SK-N-SH treated with all-trans-retinoic acid at 6 μM for 48 hours (cell line): Measurements from ENCODE around the gene CAAP1.

Source experiments
- ATAC-seq: fragments of 200-7000 bp; cut with Tn5 transposase; 3 replicates; pipeline ENCODE4 v1.9.1; 2020; ENCODE audit warnings: mild to moderate bottlenecking, moderate library complexity
- ARNTL ChIP-seq: fragments of 450-650 bp; formaldehyde crosslinking; IDR thresholded peaks from 2 replicates; pipeline ENCODE4 v1.5.0; 2020; ENCODE audit warnings: low read depth, mild to moderate bottlenecking, moderate library complexity, borderline replicate concordance
- BACH2 ChIP-seq: fragments of 250-450 bp; sonication (Bioruptor Pico); IDR thresholded peaks from 2 replicates; pipeline ENCODE4 v1.9.0; 2021; ENCODE audit warnings: mild to moderate bottlenecking, borderline replicate concordance
- CSDC2 ChIP-seq: fragments of 250-450 bp; sonication (Bioruptor Pico); IDR thresholded peaks from 2 replicates; pipeline ENCODE4 v1.5.0; 2020; ENCODE audit warnings: mild to moderate bottlenecking, moderate library complexity
- ESRRG ChIP-seq: fragments of 250-450 bp; sonication (Bioruptor Pico); IDR thresholded peaks from 2 replicates; pipeline ENCODE4 v1.6.1; 2021; ENCODE audit warnings: mild to moderate bottlenecking
- ISL1 ChIP-seq: fragments of 250-450 bp; sonication (Bioruptor Pico); IDR thresholded peaks from 2 replicates; pipeline ENCODE4 v2.1.2; 2022; ENCODE audit warnings: mild to moderate bottlenecking, moderate library complexity
- OSR1 ChIP-seq: fragments of 250-450 bp; sonication (Bioruptor Pico); IDR thresholded peaks from 2 replicates; pipeline ENCODE4 v1.8.0; 2022; ENCODE audit warnings: moderate library complexity, mild to moderate bottlenecking, inconsistent platforms
- PPARA ChIP-seq: fragments of 250-450 bp; sonication (Bioruptor Pico); IDR thresholded peaks from 2 replicates; pipeline ENCODE4 v1.5.0; 2020; ENCODE audit warnings: mild to moderate bottlenecking, borderline replicate concordance
- RARB ChIP-seq: fragments of 250-450 bp; sonication (Bioruptor Pico); IDR thresholded peaks from 2 replicates; pipeline ENCODE4 v1.8.0; 2021; ENCODE audit warnings: mild to moderate bottlenecking, moderate library complexity
- SNAI2 ChIP-seq: fragments of 250-450 bp; sonication (Bioruptor Pico); IDR thresholded peaks from 2 replicates; pipeline ENCODE4 v1.5.0; 2020; ENCODE audit warnings: mild to moderate bottlenecking, moderate library complexity
- TCF4 ChIP-seq: fragments of 250-450 bp; sonication (Bioruptor Pico); IDR thresholded peaks from 2 replicates; pipeline ENCODE4 v1.8.0; 2021; ENCODE audit warnings: mild to moderate bottlenecking, moderate library complexity, borderline replicate concordance
- TOX ChIP-seq: fragments of 250-450 bp; sonication (Bioruptor Pico); IDR thresholded peaks from 2 replicates; pipeline ENCODE4 v1.8.0; 2021; ENCODE audit warnings: mild to moderate bottlenecking, moderate library complexity, borderline replicate concordance
- ZC3H10 ChIP-seq: fragments of 250-450 bp; sonication (Bioruptor Pico); IDR thresholded peaks from 2 replicates; pipeline ENCODE4 v1.5.1; 2021; ENCODE audit warnings: mild to moderate bottlenecking, moderate library complexity
- ZFP3 ChIP-seq: fragments of 250-450 bp; sonication (Bioruptor Pico); IDR thresholded peaks from 2 replicates; pipeline ENCODE4 v1.5.0; 2020; ENCODE audit warnings: mild to moderate bottlenecking, moderate library complexity
- ZFP30 ChIP-seq: fragments of 450-650 bp; formaldehyde crosslinking; IDR thresholded peaks from 2 replicates; pipeline ENCODE4 v1.5.0; 2022; ENCODE audit warnings: mild to moderate bottlenecking, moderate library complexity
- ZNF565 ChIP-seq: fragments of 450-650 bp; formaldehyde crosslinking; conservative IDR thresholded peaks from 2 replicates; pipeline ENCODE4 v1.5.0; 2020; ENCODE audit warnings: low read depth, mild to moderate bottlenecking, moderate library complexity
- ZNF70 ChIP-seq: fragments of 450-650 bp; formaldehyde crosslinking; IDR thresholded peaks from 2 replicates; pipeline ENCODE4 v1.5.0; 2020; ENCODE audit warnings: mild to moderate bottlenecking, moderate library complexity
- ZNF8 ChIP-seq: fragments of 450-650 bp; formaldehyde crosslinking; IDR thresholded peaks from 2 replicates; pipeline ENCODE4 v1.5.0; 2020; ENCODE audit warnings: mild to moderate bottlenecking, moderate library complexity
- TF ChIP-seq, protein P1 (sequence below): fragments of 250-450 bp; sonication (Bioruptor Pico); IDR thresholded peaks from 2 replicates; pipeline ENCODE4 v1.8.0; 2021; ENCODE audit warnings: low read depth, mild to moderate bottlenecking, moderate library complexity, borderline replicate concordance
- TF ChIP-seq, protein P2 (sequence below): fragments of 250-450 bp; sonication (Bioruptor Pico); IDR thresholded peaks from 2 replicates; pipeline ENCODE4 v1.8.0; 2020; ENCODE audit warnings: mild to moderate bottlenecking, moderate library complexity, borderline replicate concordance
- TF ChIP-seq, protein P3 (sequence below): fragments of 250-450 bp; sonication (Bioruptor Pico); IDR thresholded peaks from 2 replicates; pipeline ENCODE4 v1.5.1; 2021; ENCODE audit warnings: mild to moderate bottlenecking, moderate library complexity
- TF ChIP-seq, protein P4 (sequence below): fragments of 250-450 bp; sonication (Bioruptor Pico); IDR thresholded peaks from 2 replicates; pipeline ENCODE4 v1.5.1; 2020; ENCODE audit warnings: low read depth, mild to moderate bottlenecking, moderate library complexity
- TF ChIP-seq, protein P5 (sequence below): fragments of 250-450 bp; sonication (Bioruptor Pico); IDR thresholded peaks from 2 replicates; pipeline ENCODE4 v1.5.0; 2020; ENCODE audit warnings: mild to moderate bottlenecking, moderate library complexity

Gene CAAP1

DNA sequence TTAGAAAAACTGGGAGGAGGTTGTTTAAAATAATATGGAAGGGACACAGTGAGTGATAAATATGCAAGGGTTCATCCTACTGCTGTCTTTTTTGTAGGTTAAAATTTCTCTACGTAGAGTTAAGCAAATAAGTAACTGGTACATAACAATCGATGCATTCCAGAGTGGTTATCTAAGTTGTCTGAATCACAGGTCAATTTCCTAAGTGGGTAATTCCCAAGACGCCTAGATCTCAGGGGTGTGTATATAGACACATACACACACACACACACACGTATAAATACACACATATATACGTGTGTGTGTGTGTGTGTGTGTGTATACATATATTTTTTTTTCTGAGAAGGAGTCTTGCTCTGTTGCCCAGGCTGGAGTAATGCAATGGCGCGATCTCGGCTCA lies 22.3 kb downstream of the CAAP1 start:
- no peak for ATAC-seq

DNA sequence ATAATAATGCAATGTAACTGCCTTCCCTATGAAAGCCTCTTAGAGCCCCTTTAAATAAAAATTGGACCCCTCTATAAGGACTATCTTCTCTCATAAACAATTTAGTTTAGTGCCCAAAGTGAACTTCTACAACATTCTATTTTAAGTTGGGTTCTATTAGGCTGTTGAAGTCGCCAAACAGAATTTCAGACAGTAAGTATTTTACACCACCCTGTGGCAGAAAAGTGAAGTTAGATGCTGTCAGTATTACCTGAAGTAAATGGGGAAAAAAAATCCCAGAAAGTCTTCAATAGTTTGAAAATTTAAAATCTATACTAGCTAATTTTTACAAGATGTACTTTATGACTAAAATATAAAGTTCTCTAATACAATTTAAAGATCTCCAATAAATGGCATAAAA lies 29.5 kb downstream of the CAAP1 start:
- peak; percentile 78 for ATAC-seq
- TF ChIP-seq ESRRG (no peak), CSDC2 (CRISPR knock-in tag) (no peak), SNAI2 (CRISPR knock-in tag) (no peak)
- TF ChIP-seq, protein P1, sequence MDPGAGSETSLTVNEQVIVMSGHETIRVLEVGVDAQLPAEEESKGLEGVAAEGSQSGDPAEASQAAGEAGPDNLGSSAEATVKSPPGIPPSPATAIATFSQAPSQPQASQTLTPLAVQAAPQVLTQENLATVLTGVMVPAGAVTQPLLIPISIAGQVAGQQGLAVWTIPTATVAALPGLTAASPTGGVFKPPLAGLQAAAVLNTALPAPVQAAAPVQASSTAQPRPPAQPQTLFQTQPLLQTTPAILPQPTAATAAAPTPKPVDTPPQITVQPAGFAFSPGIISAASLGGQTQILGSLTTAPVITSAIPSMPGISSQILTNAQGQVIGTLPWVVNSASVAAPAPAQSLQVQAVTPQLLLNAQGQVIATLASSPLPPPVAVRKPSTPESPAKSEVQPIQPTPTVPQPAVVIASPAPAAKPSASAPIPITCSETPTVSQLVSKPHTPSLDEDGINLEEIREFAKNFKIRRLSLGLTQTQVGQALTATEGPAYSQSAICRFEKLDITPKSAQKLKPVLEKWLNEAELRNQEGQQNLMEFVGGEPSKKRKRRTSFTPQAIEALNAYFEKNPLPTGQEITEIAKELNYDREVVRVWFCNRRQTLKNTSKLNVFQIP (CRISPR knock-in tag): no peak

More for the DNA sequence above, 22.3 kb downstream of the CAAP1 start:
- no peak for TF ChIP-seq ZNF8
- TF ChIP-seq ESRRG: no peak
- no peak for TF ChIP-seq ZFP3 (CRISPR knock-in tag)
- TF ChIP-seq RARB (CRISPR knock-in tag): no peak
- TF ChIP-seq, protein P2, sequence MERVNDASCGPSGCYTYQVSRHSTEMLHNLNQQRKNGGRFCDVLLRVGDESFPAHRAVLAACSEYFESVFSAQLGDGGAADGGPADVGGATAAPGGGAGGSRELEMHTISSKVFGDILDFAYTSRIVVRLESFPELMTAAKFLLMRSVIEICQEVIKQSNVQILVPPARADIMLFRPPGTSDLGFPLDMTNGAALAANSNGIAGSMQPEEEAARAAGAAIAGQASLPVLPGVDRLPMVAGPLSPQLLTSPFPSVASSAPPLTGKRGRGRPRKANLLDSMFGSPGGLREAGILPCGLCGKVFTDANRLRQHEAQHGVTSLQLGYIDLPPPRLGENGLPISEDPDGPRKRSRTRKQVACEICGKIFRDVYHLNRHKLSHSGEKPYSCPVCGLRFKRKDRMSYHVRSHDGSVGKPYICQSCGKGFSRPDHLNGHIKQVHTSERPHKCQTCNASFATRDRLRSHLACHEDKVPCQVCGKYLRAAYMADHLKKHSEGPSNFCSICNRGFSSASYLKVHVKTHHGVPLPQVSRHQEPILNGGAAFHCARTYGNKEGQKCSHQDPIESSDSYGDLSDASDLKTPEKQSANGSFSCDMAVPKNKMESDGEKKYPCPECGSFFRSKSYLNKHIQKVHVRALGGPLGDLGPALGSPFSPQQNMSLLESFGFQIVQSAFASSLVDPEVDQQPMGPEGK (CRISPR knock-in tag): no peak
- TF ChIP-seq, protein P3, sequence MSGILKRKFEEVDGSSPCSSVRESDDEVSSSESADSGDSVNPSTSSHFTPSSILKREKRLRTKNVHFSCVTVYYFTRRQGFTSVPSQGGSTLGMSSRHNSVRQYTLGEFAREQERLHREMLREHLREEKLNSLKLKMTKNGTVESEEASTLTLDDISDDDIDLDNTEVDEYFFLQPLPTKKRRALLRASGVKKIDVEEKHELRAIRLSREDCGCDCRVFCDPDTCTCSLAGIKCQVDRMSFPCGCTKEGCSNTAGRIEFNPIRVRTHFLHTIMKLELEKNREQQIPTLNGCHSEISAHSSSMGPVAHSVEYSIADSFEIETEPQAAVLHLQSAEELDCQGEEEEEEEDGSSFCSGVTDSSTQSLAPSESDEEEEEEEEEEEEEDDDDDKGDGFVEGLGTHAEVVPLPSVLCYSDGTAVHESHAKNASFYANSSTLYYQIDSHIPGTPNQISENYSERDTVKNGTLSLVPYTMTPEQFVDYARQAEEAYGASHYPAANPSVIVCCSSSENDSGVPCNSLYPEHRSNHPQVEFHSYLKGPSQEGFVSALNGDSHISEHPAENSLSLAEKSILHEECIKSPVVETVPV (CRISPR knock-in tag): no peak
- TF ChIP-seq ZNF565 (CRISPR knock-in tag): no peak
- TF ChIP-seq OSR1: no peak
- TF ChIP-seq, protein P4, sequence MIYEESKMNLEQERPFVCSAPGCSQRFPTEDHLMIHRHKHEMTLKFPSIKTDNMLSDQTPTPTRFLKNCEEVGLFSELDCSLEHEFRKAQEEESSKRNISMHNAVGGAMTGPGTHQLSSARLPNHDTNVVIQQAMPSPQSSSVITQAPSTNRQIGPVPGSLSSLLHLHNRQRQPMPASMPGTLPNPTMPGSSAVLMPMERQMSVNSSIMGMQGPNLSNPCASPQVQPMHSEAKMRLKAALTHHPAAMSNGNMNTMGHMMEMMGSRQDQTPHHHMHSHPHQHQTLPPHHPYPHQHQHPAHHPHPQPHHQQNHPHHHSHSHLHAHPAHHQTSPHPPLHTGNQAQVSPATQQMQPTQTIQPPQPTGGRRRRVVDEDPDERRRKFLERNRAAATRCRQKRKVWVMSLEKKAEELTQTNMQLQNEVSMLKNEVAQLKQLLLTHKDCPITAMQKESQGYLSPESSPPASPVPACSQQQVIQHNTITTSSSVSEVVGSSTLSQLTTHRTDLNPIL (CRISPR knock-in tag): no peak
- TF ChIP-seq TOX (CRISPR knock-in tag): no peak
- no peak for TF ChIP-seq CSDC2 (CRISPR knock-in tag)
- no peak for TF ChIP-seq ARNTL (CRISPR knock-in tag)

DNA sequence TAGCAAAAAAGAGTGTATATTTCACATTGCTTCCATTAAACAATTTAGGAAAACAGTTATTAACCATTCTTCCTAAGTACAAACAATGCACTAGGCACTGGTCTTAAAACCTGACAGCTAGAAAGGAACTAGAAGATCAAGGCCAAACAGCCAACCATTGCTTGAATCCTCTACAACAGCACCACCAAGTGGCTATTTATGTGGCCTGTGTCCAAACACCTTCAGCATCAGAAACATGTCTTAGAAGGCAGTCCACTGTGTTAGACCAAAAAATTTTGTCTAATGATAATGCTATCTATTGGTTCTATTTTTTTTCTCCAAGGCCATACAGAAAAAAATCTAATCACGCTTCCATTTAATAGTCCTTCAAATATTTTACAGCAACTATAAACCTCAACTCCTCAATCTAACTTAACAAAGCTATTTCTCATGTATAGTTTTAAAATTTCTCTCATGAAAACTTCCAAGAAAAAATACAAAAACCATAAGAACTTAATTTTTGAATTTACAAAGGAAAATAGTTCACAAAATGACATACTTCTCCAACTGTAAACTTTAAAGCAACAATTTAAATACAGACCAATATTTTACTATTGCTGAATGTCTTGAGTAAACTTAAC lies 36.1 kb downstream of the CAAP1 start:
- TF ChIP-seq PPARA (CRISPR knock-in tag) (no peak), BACH2 (no peak), ZNF565 (CRISPR knock-in tag) (no peak), ZFP3 (CRISPR knock-in tag) (no peak), ISL1 (CRISPR knock-in tag) (no peak), SNAI2 (CRISPR knock-in tag) (no peak), ZNF70 (CRISPR knock-in tag) (no peak), TCF4 (CRISPR knock-in tag) (no peak), ZFP30 (CRISPR knock-in tag) (no peak), ZC3H10 (CRISPR knock-in tag) (no peak), RARB (CRISPR knock-in tag) (no peak), ESRRG (no peak), TOX (CRISPR knock-in tag) (no peak), ARNTL (CRISPR knock-in tag) (no peak), CSDC2 (CRISPR knock-in tag) (no peak)
- TF ChIP-seq, protein P1 (CRISPR knock-in tag): no peak
- TF ChIP-seq, protein P4 (CRISPR knock-in tag): no peak
- TF ChIP-seq, protein P5, sequence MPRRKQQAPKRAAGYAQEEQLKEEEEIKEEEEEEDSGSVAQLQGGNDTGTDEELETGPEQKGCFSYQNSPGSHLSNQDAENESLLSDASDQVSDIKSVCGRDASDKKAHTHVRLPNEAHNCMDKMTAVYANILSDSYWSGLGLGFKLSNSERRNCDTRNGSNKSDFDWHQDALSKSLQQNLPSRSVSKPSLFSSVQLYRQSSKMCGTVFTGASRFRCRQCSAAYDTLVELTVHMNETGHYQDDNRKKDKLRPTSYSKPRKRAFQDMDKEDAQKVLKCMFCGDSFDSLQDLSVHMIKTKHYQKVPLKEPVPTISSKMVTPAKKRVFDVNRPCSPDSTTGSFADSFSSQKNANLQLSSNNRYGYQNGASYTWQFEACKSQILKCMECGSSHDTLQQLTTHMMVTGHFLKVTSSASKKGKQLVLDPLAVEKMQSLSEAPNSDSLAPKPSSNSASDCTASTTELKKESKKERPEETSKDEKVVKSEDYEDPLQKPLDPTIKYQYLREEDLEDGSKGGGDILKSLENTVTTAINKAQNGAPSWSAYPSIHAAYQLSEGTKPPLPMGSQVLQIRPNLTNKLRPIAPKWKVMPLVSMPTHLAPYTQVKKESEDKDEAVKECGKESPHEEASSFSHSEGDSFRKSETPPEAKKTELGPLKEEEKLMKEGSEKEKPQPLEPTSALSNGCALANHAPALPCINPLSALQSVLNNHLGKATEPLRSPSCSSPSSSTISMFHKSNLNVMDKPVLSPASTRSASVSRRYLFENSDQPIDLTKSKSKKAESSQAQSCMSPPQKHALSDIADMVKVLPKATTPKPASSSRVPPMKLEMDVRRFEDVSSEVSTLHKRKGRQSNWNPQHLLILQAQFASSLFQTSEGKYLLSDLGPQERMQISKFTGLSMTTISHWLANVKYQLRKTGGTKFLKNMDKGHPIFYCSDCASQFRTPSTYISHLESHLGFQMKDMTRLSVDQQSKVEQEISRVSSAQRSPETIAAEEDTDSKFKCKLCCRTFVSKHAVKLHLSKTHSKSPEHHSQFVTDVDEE (CRISPR knock-in tag): no peak
- TF ChIP-seq, protein P3 (CRISPR knock-in tag): no peak
- peak; percentile 36; the same call in 1 of the 3 replicates for ATAC-seq
